Measurements from ENCODE around the gene HDGF.

GRCh38 chr1:156786640-156787039 is 35.2 kb upstream of the HDGF start:
- TF ChIP-seq CTCF (IDR thresholded peaks at IDR 0.05) (no peak), POLR2A (IDR thresholded peaks at IDR 0.05) (no peak)

Measured in lower leg skin (tissue), 3 donors.